HepG2 (cell line): ENCODE measurements around the gene EDAR. TPM values are rescaled to one million over a fixed set of nuclear protein-coding genes. Genes with fewer than 3 reads are reported as not detected.

Source experiments
- ATAC-seq: fragments of 200-7000 bp; cut with Tn5 transposase; 3 replicates; pipeline ENCODE4 v1.9.1; 2020; ENCODE audit warnings: mild to moderate bottlenecking, moderate library complexity
- BruUV-seq: library from RNA; stranded (reverse); fragments of 400-500 nt; replicated peaks from 2 replicates; lab custom pipeline; 2021; lab: Mats Ljungman, UMichigan
- CTCF ChIA-PET: fragments of 300-600 bp; formaldehyde crosslinking; extraction: SDS; loops from one replicate; lab custom pipeline; 2021; ENCODE audit warnings: low total read pairs, inconsistent platforms, low intra/inter-chr PET ratio; lab: Yijun Ruan, JAX
- POLR2A ChIA-PET: fragments of 350-600 bp; sonication (Branson Sonifier 250); formaldehyde crosslinking; loops from one replicate; lab custom pipeline; 2020; ENCODE audit warnings: antibody characterized with exemption, inconsistent platforms; lab: Yijun Ruan, JAX
- DNase-seq: peaks from one replicate; pipeline ENCODE4 v3.0.0-alpha.2; 2015; ENCODE audit warnings: low spot score
- FAIRE-seq: peaks from 3 replicates; lab custom pipeline; 2011; peaks lifted over from hg19 to GRCh38; lab: Jason Lieb, UNC
- H2AFZ ChIP-seq: one replicate; pipeline ENCODE4 v1.6.1; 2011; ENCODE audit warnings: low read length, inconsistent platforms
- H3K27ac ChIP-seq: fragments of 300-600 bp; 3 replicates; pipeline ENCODE4 v1.8.0; 2011; ENCODE audit warnings: mixed run types, mild to moderate bottlenecking, mixed read lengths, low read length, inconsistent platforms; ENCODE audit not compliant: insufficient read depth; ENCODE audit errors: extremely low read length
- H3K27me3 ChIP-seq, 2 experiments: fragments of 200-600 bp in 1 of 2; 2 replicates in 1 of 2; 3 replicates in 1 of 2; pipeline versions ENCODE4 v1.6.0 to v1.8.0; 2011; ENCODE audit warnings: low read length in 2 of 2, mild to moderate bottlenecking in 2 of 2, moderate library complexity in 2 of 2, inconsistent platforms in 1 of 2; ENCODE audit not compliant: insufficient read depth in 2 of 2, control insufficient read depth in 1 of 2
- H3K36me3 ChIP-seq, 2 experiments: fragments of 200-600 bp in 1 of 2; replicated peaks in 1 of 2; 2 replicates in 1 of 2; 3 replicates in 1 of 2; pipeline versions ENCODE4 v1.5.1 to v1.8.0; 2011; ENCODE audit warnings: low read length in 2 of 2, inconsistent platforms in 1 of 2; ENCODE audit not compliant: insufficient read depth in 2 of 2, control insufficient read depth in 1 of 2
- H3K4me1 ChIP-seq: 2 replicates; pipeline ENCODE4 v1.5.1; 2012; ENCODE audit warnings: low read length, inconsistent platforms; ENCODE audit not compliant: insufficient read depth
- H3K4me2 ChIP-seq: 2 replicates; pipeline ENCODE4 v1.6.0; 2011; ENCODE audit warnings: low read depth, low read length, inconsistent platforms
- H3K4me3 ChIP-seq, 3 experiments: fragments of 200-600 bp in 1 of 3; sonication (generic), shearing (Covaris generic) in 1 of 3; replicated peaks in 1 of 3; 2 replicates each; pipeline ENCODE4 v1.5.1; 2011 to 2016; ENCODE audit warnings: low read length in 3 of 3, inconsistent platforms in 2 of 3, low read depth in 2 of 3, mild to moderate bottlenecking in 2 of 3, control low read depth in 1 of 3, mixed read lengths in 1 of 3; ENCODE audit not compliant: insufficient read depth in 1 of 3
- H3K79me2 ChIP-seq: one replicate; pipeline ENCODE4 v1.6.1; 2011; ENCODE audit warnings: low read length, inconsistent platforms; ENCODE audit not compliant: insufficient read depth
- H3K9ac ChIP-seq: 2 replicates; pipeline ENCODE4 v1.6.0; 2011; ENCODE audit warnings: mild to moderate bottlenecking, low read depth, low read length, inconsistent platforms; ENCODE audit not compliant: insufficient read depth
- H3K9me3 ChIP-seq: 2 replicates; pipeline ENCODE4 v1.5.1; 2012; ENCODE audit warnings: mild to moderate bottlenecking, low read length
- H4K20me1 ChIP-seq: 2 replicates; pipeline ENCODE4 v1.6.0; 2011; ENCODE audit warnings: inconsistent platforms, mild to moderate bottlenecking, low read length, moderate library complexity; ENCODE audit not compliant: insufficient read depth
- ARNT ChIP-seq: fragments of 450-650 bp; IDR thresholded peaks from 2 replicates; pipeline ENCODE4 v1.6.1; 2017
- CCAR2 ChIP-seq: fragments of 200-400 bp; formaldehyde crosslinking; optimal IDR thresholded peaks from 2 replicates; pipeline ENCODE3; 2018; ENCODE audit warnings: low read depth, mild to moderate bottlenecking, low read length, moderate library complexity
- EEA1 ChIP-seq: sonication (generic); formaldehyde crosslinking; IDR thresholded peaks from 2 replicates; pipeline ENCODE4 v1.5.1; 2020; ENCODE audit warnings: mild to moderate bottlenecking, missing genetic modification reagents, borderline replicate concordance
- GABPB1 ChIP-seq: IDR thresholded peaks from 2 replicates; pipeline ENCODE4 v1.6.1; 2016; ENCODE audit warnings: mild to moderate bottlenecking, missing genetic modification reagents, moderate library complexity, missing compliant biosample characterization
- HOMEZ ChIP-seq: IDR thresholded peaks from 2 replicates; pipeline ENCODE4 v1.6.1; 2016; ENCODE audit warnings: low read depth
- PHF21A ChIP-seq: sonication (generic); formaldehyde crosslinking; IDR thresholded peaks from 2 replicates; pipeline ENCODE4 v1.5.0; 2020; ENCODE audit warnings: mild to moderate bottlenecking, missing genetic modification reagents
- POLR2AphosphoS2 ChIP-seq: IDR thresholded peaks from 2 replicates; pipeline ENCODE4 v1.6.1; 2011; ENCODE audit warnings: low read depth, low read length, improper control_type of control experiment
- RBM39 ChIP-seq: fragments of 200-400 bp; formaldehyde crosslinking; IDR thresholded peaks from one replicate; pipeline ENCODE4 v1.6.1; 2018; ENCODE audit warnings: antibody characterized with exemption, mild to moderate bottlenecking, low read depth, low read length; ENCODE audit not compliant: poor library complexity, severe bottlenecking
- SPEN ChIP-seq: sonication (generic); formaldehyde crosslinking; IDR thresholded peaks from 2 replicates; pipeline ENCODE4 v1.5.1; 2020; ENCODE audit warnings: low read depth, mild to moderate bottlenecking, missing genetic modification reagents
- ZNF142 ChIP-seq: sonication (generic); formaldehyde crosslinking; IDR thresholded peaks from 2 replicates; pipeline ENCODE4 v1.4.0; 2020; ENCODE audit warnings: missing genetic modification reagents
- ZNF33A ChIP-seq: sonication (generic); formaldehyde crosslinking; IDR thresholded peaks from 2 replicates; pipeline ENCODE4 v1.5.1; 2020; ENCODE audit warnings: missing genetic modification reagents, mild to moderate bottlenecking, moderate library complexity, borderline replicate concordance
- ZNF382 ChIP-seq: sonication (generic); formaldehyde crosslinking; IDR thresholded peaks from 2 replicates; pipeline ENCODE4 v1.5.0; 2020; ENCODE audit warnings: missing genetic modification reagents, mild to moderate bottlenecking, borderline replicate concordance
- ZNF746 ChIP-seq: sonication (generic); formaldehyde crosslinking; IDR thresholded peaks from 2 replicates; pipeline ENCODE4 v1.8.0; 2022; ENCODE audit warnings: mild to moderate bottlenecking, missing genetic modification reagents
- WGBS: methylation state at CpG from one replicate; pipeline ENCODE4 v1.1.6; 2017; ENCODE audit warnings: low lambda C conversion rate; 5-methylcytosine and 5-hydroxymethylcytosine counted together
- in situ Hi-C: cut with HindIII; loops from 2 replicates; pipeline ENCODE4 v1.10.0; 2017; ENCODE audit warnings: low pct_unique_long_range_greater_than_20kb; ENCODE audit not compliant: extremely low pct_ligation_motif_present
- intact Hi-C: fragments of 100-400 bp; cut with micrococcal nuclease; formaldehyde crosslinking; loops from one replicate; pipeline ENCODE4 v1.10.0; 2022; ENCODE audit not compliant: unreplicated experiment
- polyA plus RNA-seq, 8 experiments: library from polyadenylated mRNA; depleted of rRNA in 3 of 8; stranded (reverse) in 7 of 8; unstranded in 1 of 8; fragments of >200 nt; fragmentation: Illumina TruSeq in 4 of 8; extraction: Trizol in 4 of 8; gene quantifications; 2 replicates each; pipeline versions ENCODE4 v1.2.1 to v1.2.3, GENCODE V29; 2011 to 2016; ENCODE audit warnings: low read depth in 4 of 8, missing spikeins in 1 of 8, mixed read lengths in 1 of 8; ENCODE audit not compliant: insufficient read depth in 1 of 8
- total RNA-seq, 5 experiments: library from RNA; depleted of rRNA; stranded (reverse); fragments of >200 nt; fragmentation: Illumina TruSeq; extraction: Trizol; gene quantifications; 2 replicates each; pipeline ENCODE4 v1.2.3, GENCODE V29; 2016; ENCODE audit warnings: low read depth in 1 of 5

EDAR gene
- total and polyA plus RNA-seq, 2 of the 13 experiments (the other 11 are each of a cell fraction or from before 2014, with no cell fraction given): not detected

- FAIRE-seq: no peak
- ChIA-PET POLR2A (no interaction called here), CTCF (no interaction called here)
- Histone ChIP-seq H3K4me1 (no peaks in the 10 kb centered on the region), H2AFZ (no peak overlapping the region), H3K4me3 (no peak overlapping the region), H3K9me3 (no peaks in the 10 kb centered on the region), H3K36me3 (no peaks in the 10 kb centered on the region), H3K9ac (no peak overlapping the region), H3K79me2 (no peaks in the 10 kb centered on the region), H3K4me2 (no peak overlapping the region), H3K27ac (no peak overlapping the region), H4K20me1 (no peaks in the 10 kb centered on the region), H3K27me3 (peaks cover 0 to 27% of the 10 kb centered on the region in 2 experiments; a peak in 2 of 5 replicates)
- 70% methylated on average over 5 of the region's 7 CpGs for WGBS
- in situ Hi-C loops: no loop called here
- no peak for DNase-seq
- TF ChIP-seq CCAR2: no peak
- TF ChIP-seq RBM39: no peak
- TF ChIP-seq HOMEZ: no peak
- no peak for TF ChIP-seq SPEN (CRISPR knock-in tag)
- no peak for TF ChIP-seq ZNF382 (CRISPR knock-in tag)
- no peak for TF ChIP-seq GABPB1
- TF ChIP-seq EEA1 (CRISPR knock-in tag): no peak
- no peak for TF ChIP-seq POLR2AphosphoS2
- TF ChIP-seq ARNT: no peak
- no peak for TF ChIP-seq ZNF33A (CRISPR knock-in tag)
- TF ChIP-seq ZNF142 (CRISPR knock-in tag): no peak
- no peak for TF ChIP-seq PHF21A (CRISPR knock-in tag)
- TF ChIP-seq ZNF746 (CRISPR knock-in tag): no peak
- intact Hi-C loops: no loop called here
- no peak for ATAC-seq
- no TSS peak for BruUV-seq
Measured at GRCh38 chr2:108967757-108968156, 21.3 kb downstream of the EDAR start.
